Adipose tissue (tissue), 3 donors: ENCODE data around the gene RHOG. TPM values are rescaled to one million over a fixed set of nuclear protein-coding genes. Genes with fewer than 3 reads are reported as not detected.

Source experiments
- H3K27ac ChIP-seq: one replicate; pipeline ENCODE4 v1.5.1; 2013; ENCODE audit warnings: low read depth, low read length
- WGBS, 3 donors: extraction: QIAGEN DNeasy Blood & Tissue Kit; methylation state at CpG; one replicate each; pipeline ENCODE4 v1.1.7; 2013; 5-methylcytosine and 5-hydroxymethylcytosine counted together
- polyA plus RNA-seq, 3 donors: library from polyadenylated mRNA; stranded (reverse); fragments of 200-250 nt; gene quantifications; one replicate each; pipeline ENCODE4 v1.2.3, GENCODE V29; 2013
- donor health status: healthy with polysubstance abuse.
- donor health status: Bipolar disorder and iron deficiency.
- donor health status: healthy.

Gene RHOG
- 10 to 100 TPM; 30.4 to 94.7 (median 88.8) TPM for polyA plus RNA-seq

GRCh38 chr11:3840870-3841425, at the start of gene RHOG:
RHOG (minus strand) TSS chr11:3840959; CDS start chr11:3828138, 12,821 bp downstream.
- WGBS, 3 donors, result 0 to 2% (median 1%) methylated on average over 15 to 42 of the region's 42 CpGs

GRCh38 chr11:3890014-3890413, 49.3 kb upstream of the RHOG start:
- no peak overlapping the region for H3K27ac ChIP-seq
- WGBS, 3 donors, result 94 to 100% (median 94%) methylated on average over 2 of the region's 2 CpGs

More at GRCh38 chr11:3840870-3841425, at the start of gene RHOG:
- peak within 1 kb of the TSS; percentile 95 for H3K27ac ChIP-seq

- H3K27ac ChIP-seq, result no peak overlapping the region
Measured at GRCh38 chr11:3888876-3889275, 48.1 kb upstream of the RHOG start.

- WGBS, 3 donors, result 65 to 100% (median 81%) methylated on average over 1 of the region's 1 CpG
- H3K27ac ChIP-seq, result no peak overlapping the region
Measured at GRCh38 chr11:3886985-3887384, 46.2 kb upstream of the RHOG start.

- 84 to 93% (median 85%) methylated on average over 7 of the region's 7 CpGs for WGBS, 3 donors
- H3K27ac ChIP-seq, result no peak overlapping the region
Measured at GRCh38 chr11:3885855-3886254, 45.1 kb upstream of the RHOG start.

GRCh38 chr11:3882655-3883054, 41.9 kb upstream of the RHOG start:
- no peak overlapping the region for H3K27ac ChIP-seq

GRCh38 chr11:3880724-3881123, 40.0 kb upstream of the RHOG start:
- WGBS, 3 donors, result 29 to 81% (median 34%) methylated on average over 3 of the region's 3 CpGs

GRCh38 chr11:3879967-3880542, 39.3 kb upstream of the RHOG start:
- H3K27ac ChIP-seq, result no peak overlapping the region
- 39 to 79% (median 67%) methylated on average over 2 of the region's 2 CpGs for WGBS, 3 donors

More at GRCh38 chr11:3880724-3881123, 40.0 kb upstream of the RHOG start:
- H3K27ac ChIP-seq, result no peak overlapping the region

GRCh38 chr11:3879216-3879966, 38.6 kb upstream of the RHOG start:
- 47 to 60% (median 58%) methylated on average over 3 to 4 of the region's 4 CpGs for WGBS, 3 donors
- no peak overlapping the region for H3K27ac ChIP-seq

- no peak overlapping the region for H3K27ac ChIP-seq
Measured at GRCh38 chr11:3878258-3878584, 37.5 kb upstream of the RHOG start.

GRCh38 chr11:3877364-3878257, 36.9 kb upstream of the RHOG start:
- H3K27ac ChIP-seq, result no peak overlapping the region
- 58 to 83% (median 80%) methylated on average over 8 of the region's 8 CpGs for WGBS, 3 donors

GRCh38 chr11:3876613-3877012, 35.9 kb upstream of the RHOG start:
- WGBS, 3 donors, result 90 to 93% (median 92%) methylated on average over 3 of the region's 3 CpGs
- H3K27ac ChIP-seq, result no peak overlapping the region

GRCh38 chr11:3873712-3874349, 33.1 kb upstream of the RHOG start:
- H3K27ac ChIP-seq, result no peak overlapping the region
- WGBS, 3 donors, result 81 to 95% (median 86%) methylated on average over 2 of the region's 2 CpGs

- 24 to 46% (median 31%) methylated on average over 6 of the region's 6 CpGs for WGBS, 3 donors
Measured at GRCh38 chr11:3867209-3868091, 26.7 kb upstream of the RHOG start.

GRCh38 chr11:3866836-3867208, 26.1 kb upstream of the RHOG start:
- H3K27ac ChIP-seq, result no peak overlapping the region

More at GRCh38 chr11:3867209-3868091, 26.7 kb upstream of the RHOG start:
- no peak overlapping the region for H3K27ac ChIP-seq

GRCh38 chr11:3866206-3866605, 25.4 kb upstream of the RHOG start:
- WGBS, 3 donors, result 47 to 86% (median 63%) methylated on average over 5 of the region's 5 CpGs
- no peak overlapping the region for H3K27ac ChIP-seq

GRCh38 chr11:3865388-3866193, 24.8 kb upstream of the RHOG start:
- 34 to 35% (median 35%) methylated on average over 3 of the region's 3 CpGs for WGBS, 3 donors
- no peak overlapping the region for H3K27ac ChIP-seq
